Measurements from ENCODE around the gene STK25.
A peak's percentile ranks its signal among the peaks of the same experiment; 100 is the strongest.

The STK25 gene

DNA sequence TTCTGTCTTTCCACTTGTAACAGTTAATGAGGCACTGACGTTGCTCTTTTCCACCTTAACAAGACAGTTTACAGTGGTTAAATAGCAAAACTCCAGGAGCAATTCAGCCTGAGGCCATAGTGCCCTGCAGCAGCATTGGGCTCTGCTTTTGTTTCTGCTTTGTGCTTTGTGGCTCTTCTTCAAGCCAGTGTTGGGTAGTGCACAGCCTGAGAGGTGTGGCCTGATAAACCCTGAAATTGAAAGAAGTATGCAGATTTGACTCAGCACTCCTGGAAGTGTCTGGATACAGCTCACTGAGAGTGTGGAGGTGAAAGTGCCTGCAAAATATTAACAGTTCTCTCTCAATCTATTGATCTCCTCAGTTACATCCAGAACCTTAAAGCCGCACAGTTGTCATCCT is 63.0 kb downstream of the STK25 start:
- no peak overlapping the region for H3K4me3 ChIP-seq (ENCODE audit: low read length)
- H3K27ac ChIP-seq (ENCODE audit: low read length), result no peak overlapping the region
- peaks cover 22% of the 10 kb centered on the region for H4K20me1 ChIP-seq (ENCODE audit: insufficient read depth, low read length)
- H3F3A ChIP-seq (ENCODE audit: insufficient read depth, low read length), result peaks cover 27% of the 10 kb centered on the region
- H3K4me2 ChIP-seq (ENCODE audit: low read depth, low read length), result peak overlapping the region; percentile 21; the same call in 1 of the 2 replicates
- H3K27me3 ChIP-seq (replicated peaks; ENCODE audit: insufficient read depth, low read length), result no peaks in the 10 kb centered on the region
- H3K36me3 ChIP-seq (replicated peaks; ENCODE audit: insufficient read depth, low read length), result no peaks in the 10 kb centered on the region
- TF ChIP-seq EZH2 (optimal IDR thresholded peaks at IDR 0.05; ENCODE audit: low read depth, low read length) (no peak), EZH2phosphoT487 (IDR thresholded peaks at IDR 0.05; ENCODE audit: low read length) (no peak)
- TF ChIP-seq, protein P1, sequence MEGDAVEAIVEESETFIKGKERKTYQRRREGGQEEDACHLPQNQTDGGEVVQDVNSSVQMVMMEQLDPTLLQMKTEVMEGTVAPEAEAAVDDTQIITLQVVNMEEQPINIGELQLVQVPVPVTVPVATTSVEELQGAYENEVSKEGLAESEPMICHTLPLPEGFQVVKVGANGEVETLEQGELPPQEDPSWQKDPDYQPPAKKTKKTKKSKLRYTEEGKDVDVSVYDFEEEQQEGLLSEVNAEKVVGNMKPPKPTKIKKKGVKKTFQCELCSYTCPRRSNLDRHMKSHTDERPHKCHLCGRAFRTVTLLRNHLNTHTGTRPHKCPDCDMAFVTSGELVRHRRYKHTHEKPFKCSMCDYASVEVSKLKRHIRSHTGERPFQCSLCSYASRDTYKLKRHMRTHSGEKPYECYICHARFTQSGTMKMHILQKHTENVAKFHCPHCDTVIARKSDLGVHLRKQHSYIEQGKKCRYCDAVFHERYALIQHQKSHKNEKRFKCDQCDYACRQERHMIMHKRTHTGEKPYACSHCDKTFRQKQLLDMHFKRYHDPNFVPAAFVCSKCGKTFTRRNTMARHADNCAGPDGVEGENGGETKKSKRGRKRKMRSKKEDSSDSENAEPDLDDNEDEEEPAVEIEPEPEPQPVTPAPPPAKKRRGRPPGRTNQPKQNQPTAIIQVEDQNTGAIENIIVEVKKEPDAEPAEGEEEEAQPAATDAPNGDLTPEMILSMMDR (IDR thresholded peaks at IDR 0.05; ENCODE audit: low read length), result no peak
- H3K9me2 ChIP-seq (replicated peaks; ENCODE audit: insufficient read depth, low read length), result no peaks in the 10 kb centered on the region
- H2AFZ ChIP-seq (ENCODE audit: low read length), result no peak overlapping the region
- no peak overlapping the region for H3K9ac ChIP-seq (ENCODE audit: low read length)
- no peaks in the 10 kb centered on the region for H3K9me3 ChIP-seq (replicated peaks; ENCODE audit: insufficient read depth, low read length)
- DNase-seq, result peak; percentile 85
- H3K4me1 ChIP-seq (ENCODE audit: low read length), result peaks cover 34% of the 10 kb centered on the region
- H3K79me2 ChIP-seq (ENCODE audit: low read length), result no peaks in the 10 kb centered on the region

DNA sequence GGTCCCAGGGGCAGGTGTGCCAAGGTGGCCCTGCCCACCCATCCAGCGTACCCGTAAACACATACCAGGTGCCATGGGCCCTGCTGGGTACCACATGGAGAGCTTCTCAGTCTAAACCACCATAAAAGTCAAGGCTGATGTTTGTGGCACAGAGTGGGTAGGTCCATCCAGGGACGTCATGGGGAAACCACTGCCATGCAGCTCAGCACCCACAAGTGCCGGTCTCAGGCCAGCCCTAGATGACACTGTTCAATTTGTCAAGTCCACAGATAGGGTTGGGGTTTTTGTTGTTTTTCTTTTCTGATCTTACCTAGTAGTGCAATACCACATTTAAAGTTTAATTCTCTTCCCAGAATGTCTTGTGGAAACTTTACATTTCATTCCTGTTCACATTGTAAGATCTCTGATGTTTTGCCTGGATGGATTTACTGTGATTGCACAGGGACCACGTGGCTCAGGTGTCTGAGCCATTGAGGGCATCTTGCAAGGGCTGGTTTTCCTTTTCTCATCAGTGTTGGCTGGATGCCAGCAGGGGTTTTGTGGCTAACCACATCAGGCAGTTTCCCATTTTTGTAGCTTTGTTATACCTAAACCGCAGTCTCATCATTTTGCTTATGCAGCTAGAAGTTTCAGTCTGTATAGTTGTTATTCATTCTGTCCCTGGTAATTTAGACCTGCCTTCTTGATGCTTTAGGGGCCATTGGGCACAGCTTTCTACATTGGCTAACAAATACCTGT is 64.7 kb downstream of the STK25 start:
- Histone ChIP-seq H3K27me3 (replicated peaks; ENCODE audit: insufficient read depth, low read length) (no peaks in the 10 kb centered on the region), H3K4me2 (ENCODE audit: low read depth, low read length) (peak overlapping the region; percentile 53), H4K20me1 (ENCODE audit: insufficient read depth, low read length) (peaks cover 22% of the 10 kb centered on the region), H3K9me3 (replicated peaks; ENCODE audit: insufficient read depth, low read length) (no peaks in the 10 kb centered on the region), H3K27ac (ENCODE audit: low read length) (no peak overlapping the region), H3K79me2 (ENCODE audit: low read length) (no peaks in the 10 kb centered on the region), H3F3A (ENCODE audit: insufficient read depth, low read length) (peaks cover 27% of the 10 kb centered on the region), H3K9me2 (replicated peaks; ENCODE audit: insufficient read depth, low read length) (no peaks in the 10 kb centered on the region), H2AFZ (ENCODE audit: low read length) (no peak overlapping the region), H3K4me1 (ENCODE audit: low read length) (peaks cover 34% of the 10 kb centered on the region), H3K4me3 (ENCODE audit: low read length) (no peak overlapping the region), H3K9ac (ENCODE audit: low read length) (no peak overlapping the region), H3K36me3 (replicated peaks; ENCODE audit: insufficient read depth, low read length) (no peaks in the 10 kb centered on the region)
- DNase-seq, result peak; percentile 96
- TF ChIP-seq, protein P1 (IDR thresholded peaks at IDR 0.05; ENCODE audit: low read length), result no peak
- TF ChIP-seq EZH2phosphoT487 (IDR thresholded peaks at IDR 0.05; ENCODE audit: low read length), result no peak
- TF ChIP-seq EZH2 (optimal IDR thresholded peaks at IDR 0.05; ENCODE audit: low read depth, low read length), result no peak
